ENCODE data around the gene ALG2. TPM values are rescaled to one million over a fixed set of nuclear protein-coding genes. Genes with fewer than 3 reads are reported as not detected.

The ALG2 gene
- total and polyA plus RNA-seq, 11 donors = 8.7 to 21.6 (median 14.8) TPM

DNA sequence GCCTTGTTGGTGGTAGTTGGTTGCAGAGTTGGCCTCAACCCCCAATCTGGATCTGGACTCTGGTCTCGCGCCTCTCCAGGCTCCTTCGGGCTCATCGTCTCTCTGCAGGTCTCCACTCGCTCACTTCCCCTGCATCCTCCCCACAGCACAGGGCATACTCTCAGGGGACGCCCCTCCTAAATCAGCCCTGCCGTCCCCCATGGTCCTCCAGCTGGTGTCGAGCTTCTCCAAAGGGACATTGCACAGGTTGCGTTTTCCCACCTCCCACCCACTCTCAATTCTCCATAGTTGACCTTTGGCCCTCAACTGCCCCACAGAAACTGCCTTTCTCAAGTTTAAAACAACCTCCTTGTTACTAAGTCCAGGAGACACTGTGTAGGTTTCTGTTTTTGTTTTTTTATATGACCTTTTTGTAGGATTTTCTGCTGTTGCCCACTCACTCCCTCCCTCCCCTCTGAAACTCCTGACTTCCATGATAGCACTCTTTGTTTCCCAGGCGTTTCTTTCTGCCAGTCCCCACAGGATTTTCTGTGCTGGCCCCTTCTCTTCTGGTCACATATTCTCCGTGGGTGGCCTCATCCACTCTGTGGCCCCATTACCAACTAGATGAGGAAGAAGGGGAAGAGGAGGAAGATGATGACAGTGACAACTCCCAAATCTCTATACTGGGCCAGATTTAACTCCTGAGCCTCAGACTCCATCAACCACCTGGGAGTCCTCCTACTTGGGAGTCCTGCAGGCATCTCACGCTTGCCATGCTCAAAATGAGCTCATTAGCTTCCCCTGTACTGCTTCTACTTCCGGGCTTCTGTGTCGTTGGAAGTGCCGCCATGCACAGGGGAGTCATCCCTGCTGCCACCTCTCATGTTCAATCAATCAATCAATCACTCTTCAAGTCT lies 50.3 kb downstream of the ALG2 start:
- no peak overlapping the region for H3K4me3 ChIP-seq
- H3K27me3 ChIP-seq = peaks cover 0 to 3% (median 0%) of the 10 kb centered on the region in 9 donors
- H3K4me1 ChIP-seq = no peaks in the 10 kb centered on the region
- peak in 1 of 4 donors; percentile 20 for ATAC-seq
- no peaks in the 10 kb centered on the region for H3K9me3 ChIP-seq
- DNase-seq = no peak
- 78 to 86% (median 84%) methylated on average over 15 of the region's 15 CpGs for WGBS, 4 donors
- H3K36me3 ChIP-seq = no peaks in the 10 kb centered on the region
- H3K27ac ChIP-seq = no peak overlapping the region
- no peak for TF ChIP-seq POLR2A (IDR thresholded peaks at IDR 0.05)
- no peak for TF ChIP-seq CTCF (IDR thresholded peaks at IDR 0.05)
- intact Hi-C loops (cut with DNase I) = no loop called here

GRCh38 chr9:99169982-99170761 lies 51.6 kb downstream of the ALG2 start:
- 46 to 59% (median 57%) methylated on average over 10 of the region's 10 CpGs for WGBS, 4 donors
- H3K27ac ChIP-seq = no peak overlapping the region
- no peak for DNase-seq
- no peaks in the 10 kb centered on the region for H3K4me1 ChIP-seq
- intact Hi-C loops (cut with DNase I) = loop anchor here in 1 of 10 donors (10.0 kb wide), 1 partner anchor 1155 kb away; no protein-coding TSS in a partner anchor
- H3K4me3 ChIP-seq = no peak overlapping the region
- TF ChIP-seq CTCF (IDR thresholded peaks at IDR 0.05) (no peak), POLR2A (IDR thresholded peaks at IDR 0.05) (no peak)
- peaks cover 0 to 3% (median 0%) of the 10 kb centered on the region in 9 donors for H3K27me3 ChIP-seq
- no peak for ATAC-seq
- no peaks in the 10 kb centered on the region for H3K9me3 ChIP-seq
- H3K36me3 ChIP-seq = no peaks in the 10 kb centered on the region

DNA sequence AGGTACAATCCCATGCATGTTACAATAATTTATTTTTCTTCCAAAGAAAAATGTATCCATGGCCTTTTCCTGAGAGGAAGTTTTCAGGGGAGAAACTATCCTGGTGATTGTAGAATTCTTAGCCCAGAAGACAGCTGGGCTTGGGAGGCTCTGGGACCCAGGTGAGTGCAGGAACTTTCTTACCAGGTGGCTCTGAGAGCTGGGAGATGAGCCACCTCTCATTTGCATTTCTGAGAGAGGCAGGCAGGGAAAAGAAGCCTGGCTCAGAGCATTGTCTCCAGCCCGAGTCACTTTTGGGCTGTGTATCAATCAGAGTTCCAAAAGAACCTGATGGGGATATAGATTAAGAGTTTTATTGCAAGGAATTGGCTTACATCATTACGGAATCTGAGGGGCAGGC lies 52.7 kb downstream of the ALG2 start:
- no peak overlapping the region for H3K4me3 ChIP-seq
- no peaks in the 10 kb centered on the region for H3K4me1 ChIP-seq
- 71 to 85% (median 82%) methylated on average over 2 of the region's 2 CpGs for WGBS, 4 donors
- no peak overlapping the region for H3K27ac ChIP-seq
- DNase-seq (no peak), ATAC-seq (no peak)
- no peaks in the 10 kb centered on the region for H3K36me3 ChIP-seq
- peaks cover 0 to 3% (median 0%) of the 10 kb centered on the region in 9 donors for H3K27me3 ChIP-seq
- H3K9me3 ChIP-seq = no peaks in the 10 kb centered on the region
- intact Hi-C loops (cut with DNase I) = loop anchor here in 1 of 10 donors (10.0 kb wide), 1 partner anchor 1156 kb away; no protein-coding TSS in a partner anchor
- TF ChIP-seq POLR2A (IDR thresholded peaks at IDR 0.05) (no peak), CTCF (IDR thresholded peaks at IDR 0.05) (no peak)

GRCh38 chr9:99167694-99168093 lies 54.0 kb downstream of the ALG2 start:
- DNase-seq (no peak), ATAC-seq (no peak)
- no peaks in the 10 kb centered on the region for H3K9me3 ChIP-seq
- H3K4me3 ChIP-seq = no peak overlapping the region
- H3K27ac ChIP-seq = no peak overlapping the region
- TF ChIP-seq POLR2A (IDR thresholded peaks at IDR 0.05) (no peak), CTCF (IDR thresholded peaks at IDR 0.05) (no peak)
- no peaks in the 10 kb centered on the region for H3K36me3 ChIP-seq
- intact Hi-C loops (cut with DNase I) = loop anchor here in 1 of 10 donors (10.0 kb wide), 1 partner anchor 1157 kb away; no protein-coding TSS in a partner anchor
- H3K27me3 ChIP-seq = peaks cover 0 to 3% (median 0%) of the 10 kb centered on the region in 9 donors
- 74 to 86% (median 84%) methylated on average over 3 of the region's 3 CpGs for WGBS, 4 donors
- peaks cover 0 to 3% (median 0%) of the 10 kb centered on the region in 12 donors for H3K4me1 ChIP-seq

Data from heart left ventricle (tissue), 16 donors.